HEK293 (cell line): ENCODE results near the gene FBXO34.

Experiments
- CTCF ChIA-PET: fragments of 350-600 bp; formaldehyde crosslinking; extraction: SDS; loops from one replicate; lab custom pipeline; 2021; ENCODE audit warnings: antibody characterized with exemption; lab: Yijun Ruan, JAX
- POLR2A ChIA-PET: fragments of 300-600 bp; formaldehyde crosslinking; extraction: SDS; loops from one replicate; lab custom pipeline; 2020; ENCODE audit warnings: antibody characterized with exemption, inconsistent platforms; lab: Yijun Ruan, JAX
- H3K27ac ChIP-seq: fragments of 200-500 bp; sonication (Bioruptor generic); 2 replicates; pipeline ENCODE4 v1.5.1; 2014; ENCODE audit warnings: low read depth, low read length, control low read depth, inconsistent platforms; ENCODE audit errors: extremely low read depth
- H3K36me3 ChIP-seq, 2 experiments: fragments of 200-500 bp in 1 of 2; sonication (Bioruptor generic) in 1 of 2; 1 replicate in 1 of 2; 2 replicates in 1 of 2; pipeline ENCODE4 v1.5.1; 2014 to 2017; ENCODE audit warnings: inconsistent platforms in 2 of 2, low read length in 2 of 2; ENCODE audit not compliant: control insufficient read depth in 2 of 2, insufficient read depth in 1 of 2
- H3K4me1 ChIP-seq: fragments of 200-500 bp; sonication (Bioruptor generic); 2 replicates; pipeline ENCODE4 v1.5.1; 2014; ENCODE audit warnings: mild to moderate bottlenecking, low read length, inconsistent platforms; ENCODE audit not compliant: control insufficient read depth, insufficient read depth
- H3K4me3 ChIP-seq: 2 replicates; pipeline ENCODE4 v1.5.1; 2011; ENCODE audit warnings: low read depth, mild to moderate bottlenecking, control low read depth, low read length, moderate library complexity
- H3K9me3 ChIP-seq: fragments of 200-500 bp; sonication (Bioruptor generic); 2 replicates; pipeline ENCODE4 v1.5.1; 2014; ENCODE audit warnings: low read depth, low read length, inconsistent platforms; ENCODE audit not compliant: control insufficient read depth, insufficient read depth
- HOXC10 ChIP-seq: sonication (generic); formaldehyde crosslinking; IDR thresholded peaks from 2 replicates; pipeline ENCODE4 v1.8.1; 2023; ENCODE audit warnings: mild to moderate bottlenecking, missing genetic modification reagents
- OSR2 ChIP-seq: fragments of 450-650 bp; formaldehyde crosslinking; IDR thresholded peaks from 2 replicates; pipeline ENCODE4 v1.5.1; 2016; ENCODE audit warnings: missing biosample characterization, missing genetic modification characterization
- PRDM1 ChIP-seq: fragments of 450-650 bp; formaldehyde crosslinking; IDR thresholded peaks from 2 replicates; pipeline ENCODE4; 2016; ENCODE audit warnings: missing biosample characterization, missing genetic modification characterization
- TRIM28 ChIP-seq: IDR thresholded peaks from 2 replicates; pipeline ENCODE4 v1.6.1; 2011; ENCODE audit warnings: low read length, control low read depth, borderline replicate concordance
- ZNF175 ChIP-seq: fragments of 450-650 bp; formaldehyde crosslinking; IDR thresholded peaks from 2 replicates; pipeline ENCODE4 v1.5.1; 2016; ENCODE audit warnings: missing biosample characterization, missing genetic modification characterization
- ZNF366 ChIP-seq: fragments of 450-650 bp; formaldehyde crosslinking; conservative IDR thresholded peaks from 2 replicates; pipeline ENCODE4 v1.5.1; 2016; ENCODE audit warnings: missing biosample characterization, missing genetic modification characterization
- ZNF558 ChIP-seq: fragments of 450-650 bp; formaldehyde crosslinking; IDR thresholded peaks from 2 replicates; pipeline ENCODE4 v1.5.1; 2016; ENCODE audit warnings: missing biosample characterization, missing genetic modification characterization
- ZNF629 ChIP-seq: fragments of 450-650 bp; formaldehyde crosslinking; IDR thresholded peaks from 2 replicates; pipeline ENCODE4 v1.5.1; 2017; ENCODE audit warnings: missing biosample characterization, missing genetic modification characterization
- TF ChIP-seq, protein P1 (sequence below): fragments of 450-650 bp; formaldehyde crosslinking; IDR thresholded peaks from 2 replicates; pipeline ENCODE4 v1.5.1; 2016; ENCODE audit warnings: missing biosample characterization, missing genetic modification characterization
- TF ChIP-seq, protein P2 (sequence below): fragments of 450-650 bp; formaldehyde crosslinking; IDR thresholded peaks from 2 replicates; pipeline ENCODE4 v1.5.1; 2016; ENCODE audit warnings: missing biosample characterization, missing genetic modification characterization
- TF ChIP-seq, protein P3 (sequence below): fragments of 450-650 bp; formaldehyde crosslinking; IDR thresholded peaks from 2 replicates; pipeline ENCODE4 v1.5.1; 2016; ENCODE audit warnings: missing biosample characterization, missing genetic modification characterization
- TF ChIP-seq, protein P4 (sequence below): fragments of 450-650 bp; formaldehyde crosslinking; IDR thresholded peaks from 2 replicates; pipeline ENCODE4 v1.5.1; 2016; ENCODE audit warnings: missing biosample characterization, missing genetic modification characterization
- TF ChIP-seq, protein P5 (sequence below): fragments of 450-650 bp; formaldehyde crosslinking; IDR thresholded peaks from 2 replicates; pipeline ENCODE4 v1.5.1; 2017; ENCODE audit warnings: missing biosample characterization, missing genetic modification characterization
- TF ChIP-seq, protein P6 (sequence below): fragments of 450-650 bp; formaldehyde crosslinking; IDR thresholded peaks from 2 replicates; pipeline ENCODE4 v1.5.1; 2016; ENCODE audit warnings: missing biosample characterization, missing genetic modification characterization

The FBXO34 gene

DNA sequence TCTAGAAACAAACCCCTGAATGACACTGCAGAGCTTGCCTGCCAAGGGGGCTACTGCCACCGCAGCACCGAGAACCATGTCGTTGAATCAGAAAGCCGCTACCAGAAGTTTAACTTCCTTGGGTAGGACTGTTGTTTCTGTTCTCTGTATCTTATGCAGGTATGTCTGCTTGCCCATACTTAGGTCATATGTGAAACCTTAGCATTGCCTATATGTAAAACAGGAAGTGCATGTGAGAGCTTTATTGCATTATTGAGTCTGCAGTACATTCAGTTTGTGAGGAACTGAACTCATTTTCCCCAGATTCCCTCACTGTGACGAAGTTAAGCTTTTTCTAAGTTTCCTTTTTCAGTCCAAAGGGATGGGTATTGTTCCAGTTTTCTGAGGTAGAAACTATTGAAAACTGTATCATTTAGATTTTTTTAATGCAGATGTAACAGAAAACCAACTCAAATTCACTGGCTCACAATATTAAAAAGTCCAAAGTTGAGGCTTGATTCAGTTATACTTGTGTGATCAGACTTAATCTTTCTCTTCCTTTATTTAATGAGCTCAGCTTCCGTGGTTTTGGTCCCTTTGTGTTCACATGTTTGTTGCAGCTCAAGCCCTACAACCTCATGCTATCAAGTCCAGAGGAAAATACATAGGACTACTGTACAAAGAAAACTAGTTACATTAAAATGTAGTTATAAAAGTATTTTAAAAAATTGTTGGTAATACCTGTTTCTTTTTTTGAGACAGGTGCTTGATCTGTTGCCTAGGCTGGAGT, 6.9 kb downstream of the FBXO34 start:
- TF ChIP-seq HOXC10 (CRISPR knock-in tag) (no peak), ZNF366 (tag by site-specific recombination) (no peak), TRIM28 (no peak), ZNF175 (tag by site-specific recombination) (no peak)
- TF ChIP-seq, protein P1, sequence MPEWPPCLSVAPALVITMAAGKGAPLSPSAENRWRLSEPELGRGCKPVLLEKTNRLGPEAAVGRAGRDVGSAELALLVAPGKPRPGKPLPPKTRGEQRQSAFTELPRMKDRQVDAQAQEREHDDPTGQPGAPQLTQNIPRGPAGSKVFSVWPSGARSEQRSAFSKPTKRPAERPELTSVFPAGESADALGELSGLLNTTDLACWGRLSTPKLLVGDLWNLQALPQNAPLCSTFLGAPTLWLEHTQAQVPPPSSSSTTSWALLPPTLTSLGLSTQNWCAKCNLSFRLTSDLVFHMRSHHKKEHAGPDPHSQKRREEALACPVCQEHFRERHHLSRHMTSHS: no peak
- ChIA-PET POLR2A (no interaction called here), CTCF (interaction anchor here (0.9 to 2.0 kb wide), 2 partner anchors 76 kb away, joined by 3 to 8 read pairs; no protein-coding TSS in a partner anchor)
- H3K4me3 ChIP-seq: no peak overlapping the region
- H3K36me3 ChIP-seq: peaks cover 0 to 3% of the 10 kb centered on the region in 2 experiments; a peak in 2 of 3 replicates
- no peak overlapping the region for H3K27ac ChIP-seq
- H3K9me3 ChIP-seq: no peaks in the 10 kb centered on the region
- peaks cover 12% of the 10 kb centered on the region for H3K4me1 ChIP-seq

DNA sequence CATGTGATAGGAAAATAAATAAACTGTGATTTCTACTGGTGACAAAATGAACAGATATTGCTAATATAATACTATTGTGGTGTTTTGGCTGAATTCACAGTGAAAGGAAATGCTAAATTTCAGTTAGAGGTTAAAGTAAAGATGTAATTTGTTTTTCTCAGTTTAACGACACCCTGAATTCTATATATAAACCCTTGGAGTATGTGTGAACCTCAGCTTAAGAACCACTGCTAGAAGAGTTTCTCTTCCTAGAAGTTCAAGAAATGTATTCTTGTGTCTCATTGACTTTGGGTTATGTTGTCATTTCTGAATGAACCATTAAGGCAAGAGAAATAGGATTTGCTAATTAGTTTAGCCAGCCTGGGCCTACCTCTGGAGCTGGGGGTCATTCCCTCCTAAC, 8.2 kb downstream of the FBXO34 start:
- H3K36me3 ChIP-seq: peaks cover 0 to 3% of the 10 kb centered on the region in 2 experiments; a peak in 2 of 3 replicates
- TF ChIP-seq, protein P2, sequence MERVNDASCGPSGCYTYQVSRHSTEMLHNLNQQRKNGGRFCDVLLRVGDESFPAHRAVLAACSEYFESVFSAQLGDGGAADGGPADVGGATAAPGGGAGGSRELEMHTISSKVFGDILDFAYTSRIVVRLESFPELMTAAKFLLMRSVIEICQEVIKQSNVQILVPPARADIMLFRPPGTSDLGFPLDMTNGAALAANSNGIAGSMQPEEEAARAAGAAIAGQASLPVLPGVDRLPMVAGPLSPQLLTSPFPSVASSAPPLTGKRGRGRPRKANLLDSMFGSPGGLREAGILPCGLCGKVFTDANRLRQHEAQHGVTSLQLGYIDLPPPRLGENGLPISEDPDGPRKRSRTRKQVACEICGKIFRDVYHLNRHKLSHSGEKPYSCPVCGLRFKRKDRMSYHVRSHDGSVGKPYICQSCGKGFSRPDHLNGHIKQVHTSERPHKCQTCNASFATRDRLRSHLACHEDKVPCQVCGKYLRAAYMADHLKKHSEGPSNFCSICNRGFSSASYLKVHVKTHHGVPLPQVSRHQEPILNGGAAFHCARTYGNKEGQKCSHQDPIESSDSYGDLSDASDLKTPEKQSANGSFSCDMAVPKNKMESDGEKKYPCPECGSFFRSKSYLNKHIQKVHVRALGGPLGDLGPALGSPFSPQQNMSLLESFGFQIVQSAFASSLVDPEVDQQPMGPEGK (tag by site-specific recombination): no peak
- H3K9me3 ChIP-seq: no peaks in the 10 kb centered on the region
- no peak overlapping the region for H3K4me3 ChIP-seq
- H3K4me1 ChIP-seq: peaks cover 12% of the 10 kb centered on the region
- POLR2A ChIA-PET: no interaction called here
- no peak overlapping the region for H3K27ac ChIP-seq
- CTCF ChIA-PET: interaction anchor here (0.9 kb wide), 1 partner anchor 75 kb away, joined by 3 read pairs; no protein-coding TSS in a partner anchor

DNA sequence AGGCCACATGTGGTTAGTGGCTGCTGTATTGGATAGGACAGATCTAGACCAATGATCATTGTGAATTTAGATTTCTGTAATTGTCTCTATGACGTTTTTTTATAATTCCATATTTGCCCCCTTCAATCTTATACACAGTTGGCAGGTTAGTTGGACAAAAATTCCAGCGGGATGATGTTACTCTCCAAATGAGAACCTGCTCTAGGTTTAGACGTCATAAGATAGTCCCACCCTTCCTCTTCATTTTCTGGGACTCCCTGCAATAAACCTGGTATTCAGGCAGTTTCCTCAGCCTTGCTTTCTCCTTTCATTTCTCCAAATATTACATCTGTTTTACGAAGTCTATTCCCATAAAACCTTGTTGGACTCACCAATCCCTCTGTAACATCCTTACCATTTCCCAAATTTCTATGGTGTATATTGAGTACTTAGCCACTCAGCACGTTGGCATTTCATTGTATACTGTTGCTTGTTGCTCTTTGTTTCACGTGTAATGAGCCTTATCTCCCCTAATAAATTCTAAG, 10.2 kb downstream of the FBXO34 start:
- Histone ChIP-seq H3K36me3 (peaks cover 0 to 3% of the 10 kb centered on the region in 2 experiments; a peak in 2 of 3 replicates), H3K4me3 (no peak overlapping the region), H3K27ac (no peak overlapping the region), H3K4me1 (peaks cover 11% of the 10 kb centered on the region), H3K9me3 (no peaks in the 10 kb centered on the region)
- CTCF ChIA-PET: interaction anchor here (0.6 kb wide), 1 partner anchor 86 kb away, joined by 4 read pairs; no protein-coding TSS in a partner anchor
- POLR2A ChIA-PET: no interaction called here
- no peak for TF ChIP-seq OSR2 (tag by site-specific recombination)
- no peak for TF ChIP-seq ZNF558 (tag by site-specific recombination)
- TF ChIP-seq, protein P3, sequence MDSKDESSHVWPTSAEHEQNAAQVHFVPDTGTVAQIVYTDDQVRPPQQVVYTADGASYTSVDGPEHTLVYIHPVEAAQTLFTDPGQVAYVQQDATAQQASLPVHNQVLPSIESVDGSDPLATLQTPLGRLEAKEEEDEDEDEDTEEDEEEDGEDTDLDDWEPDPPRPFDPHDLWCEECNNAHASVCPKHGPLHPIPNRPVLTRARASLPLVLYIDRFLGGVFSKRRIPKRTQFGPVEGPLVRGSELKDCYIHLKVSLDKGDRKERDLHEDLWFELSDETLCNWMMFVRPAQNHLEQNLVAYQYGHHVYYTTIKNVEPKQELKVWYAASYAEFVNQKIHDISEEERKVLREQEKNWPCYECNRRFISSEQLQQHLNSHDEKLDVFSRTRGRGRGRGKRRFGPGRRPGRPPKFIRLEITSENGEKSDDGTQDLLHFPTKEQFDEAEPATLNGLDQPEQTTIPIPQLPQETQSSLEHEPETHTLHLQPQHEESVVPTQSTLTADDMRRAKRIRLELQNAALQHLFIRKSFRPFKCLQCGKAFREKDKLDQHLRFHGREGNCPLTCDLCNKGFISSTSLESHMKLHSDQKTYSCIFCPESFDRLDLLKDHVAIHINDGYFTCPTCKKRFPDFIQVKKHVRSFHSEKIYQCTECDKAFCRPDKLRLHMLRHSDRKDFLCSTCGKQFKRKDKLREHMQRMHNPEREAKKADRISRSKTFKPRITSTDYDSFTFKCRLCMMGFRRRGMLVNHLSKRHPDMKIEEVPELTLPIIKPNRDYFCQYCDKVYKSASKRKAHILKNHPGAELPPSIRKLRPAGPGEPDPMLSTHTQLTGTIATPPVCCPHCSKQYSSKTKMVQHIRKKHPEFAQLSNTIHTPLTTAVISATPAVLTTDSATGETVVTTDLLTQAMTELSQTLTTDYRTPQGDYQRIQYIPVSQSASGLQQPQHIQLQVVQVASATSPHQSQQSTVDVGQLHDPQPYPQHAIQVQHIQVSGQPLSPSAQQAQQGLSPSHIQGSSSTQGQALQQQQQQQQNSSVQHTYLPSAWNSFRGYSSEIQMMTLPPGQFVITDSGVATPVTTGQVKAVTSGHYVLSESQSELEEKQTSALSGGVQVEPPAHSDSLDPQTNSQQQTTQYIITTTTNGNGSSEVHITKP (tag by site-specific recombination): no peak
- TF ChIP-seq PRDM1 (tag by site-specific recombination): peak; percentile 70; the same call in 1 of the 2 replicates
- TF ChIP-seq, protein P4, sequence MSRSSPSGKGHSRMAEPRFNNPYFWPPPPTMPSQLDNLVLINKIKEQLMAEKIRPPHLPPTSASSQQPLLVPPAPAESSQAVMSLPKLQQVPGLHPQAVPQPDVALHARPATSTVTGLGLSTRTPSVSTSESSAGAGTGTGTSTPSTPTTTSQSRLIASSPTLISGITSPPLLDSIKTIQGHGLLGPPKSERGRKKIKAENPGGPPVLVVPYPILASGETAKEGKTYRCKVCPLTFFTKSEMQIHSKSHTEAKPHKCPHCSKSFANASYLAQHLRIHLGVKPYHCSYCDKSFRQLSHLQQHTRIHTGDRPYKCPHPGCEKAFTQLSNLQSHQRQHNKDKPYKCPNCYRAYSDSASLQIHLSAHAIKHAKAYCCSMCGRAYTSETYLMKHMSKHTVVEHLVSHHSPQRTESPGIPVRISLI (tag by site-specific recombination): peak; percentile 50; the same call in 1 of the 2 replicates
- TF ChIP-seq ZNF629 (tag by site-specific recombination): peak; percentile 52; the same call in 1 of the 2 replicates
- TF ChIP-seq, protein P5, sequence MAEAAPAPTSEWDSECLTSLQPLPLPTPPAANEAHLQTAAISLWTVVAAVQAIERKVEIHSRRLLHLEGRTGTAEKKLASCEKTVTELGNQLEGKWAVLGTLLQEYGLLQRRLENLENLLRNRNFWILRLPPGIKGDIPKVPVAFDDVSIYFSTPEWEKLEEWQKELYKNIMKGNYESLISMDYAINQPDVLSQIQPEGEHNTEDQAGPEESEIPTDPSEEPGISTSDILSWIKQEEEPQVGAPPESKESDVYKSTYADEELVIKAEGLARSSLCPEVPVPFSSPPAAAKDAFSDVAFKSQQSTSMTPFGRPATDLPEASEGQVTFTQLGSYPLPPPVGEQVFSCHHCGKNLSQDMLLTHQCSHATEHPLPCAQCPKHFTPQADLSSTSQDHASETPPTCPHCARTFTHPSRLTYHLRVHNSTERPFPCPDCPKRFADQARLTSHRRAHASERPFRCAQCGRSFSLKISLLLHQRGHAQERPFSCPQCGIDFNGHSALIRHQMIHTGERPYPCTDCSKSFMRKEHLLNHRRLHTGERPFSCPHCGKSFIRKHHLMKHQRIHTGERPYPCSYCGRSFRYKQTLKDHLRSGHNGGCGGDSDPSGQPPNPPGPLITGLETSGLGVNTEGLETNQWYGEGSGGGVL: no peak
- TF ChIP-seq, protein P6, sequence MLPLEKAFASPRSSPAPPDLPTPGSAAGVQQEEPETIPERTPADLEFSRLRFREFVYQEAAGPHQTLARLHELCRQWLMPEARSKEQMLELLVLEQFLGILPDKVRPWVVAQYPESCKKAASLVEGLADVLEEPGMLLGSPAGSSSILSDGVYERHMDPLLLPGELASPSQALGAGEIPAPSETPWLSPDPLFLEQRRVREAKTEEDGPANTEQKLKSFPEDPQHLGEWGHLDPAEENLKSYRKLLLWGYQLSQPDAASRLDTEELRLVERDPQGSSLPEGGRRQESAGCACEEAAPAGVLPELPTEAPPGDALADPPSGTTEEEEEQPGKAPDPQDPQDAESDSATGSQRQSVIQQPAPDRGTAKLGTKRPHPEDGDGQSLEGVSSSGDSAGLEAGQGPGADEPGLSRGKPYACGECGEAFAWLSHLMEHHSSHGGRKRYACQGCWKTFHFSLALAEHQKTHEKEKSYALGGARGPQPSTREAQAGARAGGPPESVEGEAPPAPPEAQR (tag by site-specific recombination): no peak
- TF ChIP-seq, protein P1: no peak
